A673 (cell line): ENCODE results near the gene APBB1IP.

Experiments
- EZH2 ChIP-seq: fragments of 200-600 bp; sonication (generic); IDR thresholded peaks from 2 replicates; pipeline ENCODE4 v1.6.1; 2017; ENCODE audit warnings: borderline replicate concordance, low read depth, mild to moderate bottlenecking, mixed read lengths, antibody characterized with exemption, low read length; ENCODE audit not compliant: poor library complexity, severe bottlenecking
- TF ChIP-seq, protein P1 (sequence below): fragments of 300-800, 200-600 bp; sonication (generic); conservative IDR thresholded peaks from 2 replicates; pipeline ENCODE4 v1.5.1; 2017; ENCODE audit warnings: low read depth, mild to moderate bottlenecking, antibody characterized with exemption, low read length, moderate library complexity, mixed read lengths

DNA sequence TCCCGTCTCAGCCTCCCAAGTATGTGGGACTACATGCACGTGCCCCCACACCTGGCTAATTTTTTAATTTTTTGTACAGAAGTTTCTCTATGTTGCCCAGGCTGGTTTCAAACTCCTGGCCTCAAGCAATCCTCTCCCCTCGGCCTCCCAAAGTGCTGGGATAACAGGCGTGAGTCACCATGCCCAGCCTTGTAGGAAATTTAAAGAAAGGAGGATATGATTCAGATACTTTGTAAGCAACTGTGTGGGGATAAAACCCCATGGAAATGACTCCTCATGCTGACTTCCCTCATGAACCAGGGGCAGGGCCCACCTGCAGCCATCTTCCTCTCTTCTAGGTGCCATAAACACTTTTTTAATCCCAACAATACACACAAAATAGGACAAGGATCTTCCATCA, 50.2 kb downstream of the APBB1IP start:
- TF ChIP-seq, protein P1, sequence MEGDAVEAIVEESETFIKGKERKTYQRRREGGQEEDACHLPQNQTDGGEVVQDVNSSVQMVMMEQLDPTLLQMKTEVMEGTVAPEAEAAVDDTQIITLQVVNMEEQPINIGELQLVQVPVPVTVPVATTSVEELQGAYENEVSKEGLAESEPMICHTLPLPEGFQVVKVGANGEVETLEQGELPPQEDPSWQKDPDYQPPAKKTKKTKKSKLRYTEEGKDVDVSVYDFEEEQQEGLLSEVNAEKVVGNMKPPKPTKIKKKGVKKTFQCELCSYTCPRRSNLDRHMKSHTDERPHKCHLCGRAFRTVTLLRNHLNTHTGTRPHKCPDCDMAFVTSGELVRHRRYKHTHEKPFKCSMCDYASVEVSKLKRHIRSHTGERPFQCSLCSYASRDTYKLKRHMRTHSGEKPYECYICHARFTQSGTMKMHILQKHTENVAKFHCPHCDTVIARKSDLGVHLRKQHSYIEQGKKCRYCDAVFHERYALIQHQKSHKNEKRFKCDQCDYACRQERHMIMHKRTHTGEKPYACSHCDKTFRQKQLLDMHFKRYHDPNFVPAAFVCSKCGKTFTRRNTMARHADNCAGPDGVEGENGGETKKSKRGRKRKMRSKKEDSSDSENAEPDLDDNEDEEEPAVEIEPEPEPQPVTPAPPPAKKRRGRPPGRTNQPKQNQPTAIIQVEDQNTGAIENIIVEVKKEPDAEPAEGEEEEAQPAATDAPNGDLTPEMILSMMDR: no peak
- no peak for TF ChIP-seq EZH2
